Fibroblast of villous mesenchyme (primary cell): ENCODE results near the gene ZBED2. TPM values are rescaled to one million over a fixed set of nuclear protein-coding genes. Genes with fewer than 3 reads are reported as not detected.
"Not testable (repeated sequence)": the region's sequence is repeated elsewhere in the genome, so short reads cannot be mapped to it uniquely, and the experiment has no call there.

ENCODE experiments used
- DNase-seq: peaks from one replicate; pipeline ENCODE4 v3.0.0-alpha.2; 2010; ENCODE audit warnings: low read depth
- H3K4me3 ChIP-seq: 2 replicates; pipeline ENCODE4 v1.5.1; 2011; ENCODE audit warnings: low read depth, mild to moderate bottlenecking, low read length
- CTCF ChIP-seq: IDR thresholded peaks from 2 replicates; pipeline ENCODE4 v1.5.1; 2012; ENCODE audit warnings: low read depth, mild to moderate bottlenecking, low read length; ENCODE audit not compliant: insufficient read depth
- total RNA-seq: library from RNA; depleted of rRNA; stranded (reverse); fragments of >200 nt; gene quantifications from 2 replicates; pipeline ENCODE4 v1.2.3, GENCODE V29; 2012

Gene ZBED2
- total RNA-seq, 1 donor, result not detected

- no peak for DNase-seq
- TF ChIP-seq CTCF, result no peak
- no peak overlapping the region for H3K4me3 ChIP-seq
These were observed 24.6 kb downstream of the ZBED2 start for GRCh38 chr3:111570404-111571030.

GRCh38 chr3:111568911-111569310, 26.2 kb downstream of the ZBED2 start:
- no peak for TF ChIP-seq CTCF
- no peak for DNase-seq
- H3K4me3 ChIP-seq, result no peak overlapping the region

GRCh38 chr3:111568355-111568754, 26.8 kb downstream of the ZBED2 start:
- H3K4me3 ChIP-seq, result no peak overlapping the region
- DNase-seq, result no peak
- no peak for TF ChIP-seq CTCF

GRCh38 chr3:111566844-111567243, 28.3 kb downstream of the ZBED2 start:
- no peak for TF ChIP-seq CTCF
- H3K4me3 ChIP-seq, result no peak overlapping the region
- DNase-seq, result no peak

GRCh38 chr3:111561902-111562301, 33.2 kb downstream of the ZBED2 start:
- not testable (repeated sequence) for DNase-seq
- H3K4me3 ChIP-seq, result peak overlapping the region; percentile 47

GRCh38 chr3:111548756-111549155, 46.4 kb downstream of the ZBED2 start:
- DNase-seq, result no peak
- H3K4me3 ChIP-seq, result no peak overlapping the region
- no peak for TF ChIP-seq CTCF

GRCh38 chr3:111548092-111548491, 47.1 kb downstream of the ZBED2 start:
- no peak for DNase-seq
- TF ChIP-seq CTCF, result no peak
- no peak overlapping the region for H3K4me3 ChIP-seq
